Measurements from ENCODE around the gene AP2B1. TPM values are rescaled to one million over a fixed set of nuclear protein-coding genes. Genes with fewer than 3 reads are reported as not detected.

Gene AP2B1
- total and polyA plus RNA-seq, 9 of the 15 experiments (the other 6 are each of a cell fraction or from before 2014, with no cell fraction given), result 60.1 to 287 (median 105) TPM

GRCh38 chr17:35698800-35699199 is 111.7 kb downstream of the AP2B1 start (continued):
- TF ChIP-seq, protein P1, sequence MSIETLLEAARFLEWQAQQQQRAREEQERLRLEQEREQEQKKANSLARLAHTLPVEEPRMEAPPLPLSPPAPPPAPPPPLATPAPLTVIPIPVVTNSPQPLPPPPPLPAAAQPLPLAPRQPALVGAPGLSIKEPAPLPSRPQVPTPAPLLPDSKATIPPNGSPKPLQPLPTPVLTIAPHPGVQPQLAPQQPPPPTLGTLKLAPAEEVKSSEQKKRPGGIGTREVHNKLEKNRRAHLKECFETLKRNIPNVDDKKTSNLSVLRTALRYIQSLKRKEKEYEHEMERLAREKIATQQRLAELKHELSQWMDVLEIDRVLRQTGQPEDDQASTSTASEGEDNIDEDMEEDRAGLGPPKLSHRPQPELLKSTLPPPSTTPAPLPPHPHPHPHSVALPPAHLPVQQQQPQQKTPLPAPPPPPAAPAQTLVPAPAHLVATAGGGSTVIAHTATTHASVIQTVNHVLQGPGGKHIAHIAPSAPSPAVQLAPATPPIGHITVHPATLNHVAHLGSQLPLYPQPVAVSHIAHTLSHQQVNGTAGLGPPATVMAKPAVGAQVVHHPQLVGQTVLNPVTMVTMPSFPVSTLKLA (conservative IDR thresholded peaks at IDR 0.05), result no peak
- no peak for TF ChIP-seq ZNF224 (CRISPR knock-in tag; IDR thresholded peaks at IDR 0.05)
- no peak for TF ChIP-seq ILF3 (IDR thresholded peaks at IDR 0.05; ENCODE audit: borderline replicate concordance)
- no peak for TF ChIP-seq ZNF766 (CRISPR knock-in tag; conservative IDR thresholded peaks at IDR 0.05)
- no peak for TF ChIP-seq ZNF609 (CRISPR knock-in tag; IDR thresholded peaks at IDR 0.05; ENCODE audit: borderline replicate concordance)
- no peak for TF ChIP-seq BCOR (IDR thresholded peaks at IDR 0.05)
- no peak for TF ChIP-seq NFE2L1 (tag; IDR thresholded peaks at IDR 0.05; ENCODE audit: borderline replicate concordance, low read depth)
- peak; percentile 82 for TF ChIP-seq ZNF316 (IDR thresholded peaks at IDR 0.05)
- no peak for TF ChIP-seq ERF (CRISPR knock-in tag; IDR thresholded peaks at IDR 0.05)
- TF ChIP-seq ZBTB9 (CRISPR knock-in tag; IDR thresholded peaks at IDR 0.05), result no peak
- TF ChIP-seq C11orf30 (IDR thresholded peaks at IDR 0.05; ENCODE audit: low read depth), result peak; percentile 59
- no peak for TF ChIP-seq XRCC4 (IDR thresholded peaks at IDR 0.05; ENCODE audit: extremely low read depth, insufficient read depth, insufficient read length)
- no peak for TF ChIP-seq SMAD1 (IDR thresholded peaks at IDR 0.05; ENCODE audit: low read depth, low read length, partially characterized antibody)

Measured in K562 (cell line).